Measurements from ENCODE around the gene EML2. TPM values are rescaled to one million over a fixed set of nuclear protein-coding genes. Genes with fewer than 3 reads are reported as not detected.

The EML2 gene, protein sequence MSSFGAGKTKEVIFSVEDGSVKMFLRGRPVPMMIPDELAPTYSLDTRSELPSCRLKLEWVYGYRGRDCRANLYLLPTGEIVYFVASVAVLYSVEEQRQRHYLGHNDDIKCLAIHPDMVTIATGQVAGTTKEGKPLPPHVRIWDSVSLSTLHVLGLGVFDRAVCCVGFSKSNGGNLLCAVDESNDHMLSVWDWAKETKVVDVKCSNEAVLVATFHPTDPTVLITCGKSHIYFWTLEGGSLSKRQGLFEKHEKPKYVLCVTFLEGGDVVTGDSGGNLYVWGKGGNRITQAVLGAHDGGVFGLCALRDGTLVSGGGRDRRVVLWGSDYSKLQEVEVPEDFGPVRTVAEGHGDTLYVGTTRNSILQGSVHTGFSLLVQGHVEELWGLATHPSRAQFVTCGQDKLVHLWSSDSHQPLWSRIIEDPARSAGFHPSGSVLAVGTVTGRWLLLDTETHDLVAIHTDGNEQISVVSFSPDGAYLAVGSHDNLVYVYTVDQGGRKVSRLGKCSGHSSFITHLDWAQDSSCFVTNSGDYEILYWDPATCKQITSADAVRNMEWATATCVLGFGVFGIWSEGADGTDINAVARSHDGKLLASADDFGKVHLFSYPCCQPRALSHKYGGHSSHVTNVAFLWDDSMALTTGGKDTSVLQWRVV
- total RNA-seq = 17.2 and 17.7 TPM in 2 replicates

DNA sequence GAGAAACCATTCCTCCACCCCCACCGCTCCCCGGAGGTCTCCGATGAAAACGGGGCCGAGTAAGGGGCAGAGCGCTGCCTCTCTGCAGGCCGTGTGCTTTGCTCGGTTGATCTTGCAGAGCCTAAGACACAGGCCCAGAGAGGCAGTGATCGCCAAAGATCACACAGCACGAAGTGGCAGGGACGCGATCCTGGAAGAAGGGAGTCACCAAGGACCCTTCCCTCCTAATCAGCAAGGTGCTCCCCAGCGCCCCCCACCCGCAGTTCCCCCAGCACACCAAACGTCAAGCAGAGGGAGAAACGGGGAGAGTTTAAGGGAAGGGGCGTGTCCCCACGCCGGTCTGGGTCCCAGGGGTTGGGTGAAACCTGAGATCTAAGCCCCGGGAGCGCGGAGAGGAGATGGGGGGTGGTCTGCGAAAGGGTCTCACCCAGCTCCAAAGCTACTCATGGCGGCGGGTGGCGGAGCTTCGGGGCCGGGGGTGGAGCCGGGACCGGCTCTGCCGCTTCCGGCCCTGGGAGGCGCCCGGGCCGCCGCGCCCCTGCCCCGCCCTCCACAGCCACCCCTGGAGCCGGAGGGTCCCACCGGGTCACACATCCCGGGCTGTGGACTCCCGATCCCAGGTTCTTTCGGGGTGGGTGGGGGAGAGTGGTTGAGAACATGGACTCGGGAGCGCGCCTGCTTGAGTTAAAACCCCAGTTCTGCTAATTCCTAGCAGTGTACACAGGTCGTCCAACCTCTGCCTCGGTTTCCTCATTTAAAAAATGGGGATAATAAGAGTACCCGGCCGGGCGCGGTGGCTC is at the start of gene EML2:
Gene EML2 (minus strand): TSS at position 468 of the 800 bp plus-strand sequence. CDS start 21 bp downstream, at position 447.

DNA sequence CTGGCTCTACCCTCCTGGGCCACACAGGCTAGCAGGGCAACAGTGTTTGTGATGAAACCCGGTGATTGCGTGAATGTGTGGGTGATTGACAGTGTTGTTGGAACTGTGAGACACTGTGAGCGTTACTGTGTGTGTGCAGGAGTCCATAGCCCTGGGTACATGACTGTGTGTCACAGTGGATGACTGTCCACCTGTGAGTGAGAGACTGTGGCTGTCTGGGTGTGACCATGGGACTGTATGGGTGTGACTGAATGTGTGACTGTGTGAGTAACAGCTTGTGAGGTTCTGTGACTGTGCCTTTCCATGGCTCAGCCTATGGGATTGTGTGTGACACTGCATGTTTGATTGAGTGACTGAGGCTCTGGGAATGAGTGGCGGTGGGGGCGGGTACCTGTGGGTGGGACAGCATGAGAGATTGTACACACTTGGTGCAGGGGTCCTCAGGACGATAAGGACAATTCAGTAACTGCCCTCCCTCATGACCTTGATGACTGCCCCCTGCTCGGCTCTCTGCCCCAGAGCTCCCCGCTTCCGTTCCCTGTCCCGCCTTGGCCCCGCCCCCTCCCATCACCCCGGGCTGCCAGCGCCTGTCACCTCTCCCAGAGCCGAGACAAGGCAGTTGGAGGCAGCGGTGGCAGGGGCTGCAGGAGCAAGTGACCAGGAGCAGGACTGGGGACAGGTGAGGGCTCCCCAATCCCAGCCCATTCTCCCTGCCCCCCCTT is 28.6 kb upstream of the EML2 start, which contains the start of gene GIPR:
Gene GIPR (plus strand): TSS at position 602 of the 722 bp plus-strand sequence. CDS start 1,300 bp downstream, outside the sequence.

DNA sequence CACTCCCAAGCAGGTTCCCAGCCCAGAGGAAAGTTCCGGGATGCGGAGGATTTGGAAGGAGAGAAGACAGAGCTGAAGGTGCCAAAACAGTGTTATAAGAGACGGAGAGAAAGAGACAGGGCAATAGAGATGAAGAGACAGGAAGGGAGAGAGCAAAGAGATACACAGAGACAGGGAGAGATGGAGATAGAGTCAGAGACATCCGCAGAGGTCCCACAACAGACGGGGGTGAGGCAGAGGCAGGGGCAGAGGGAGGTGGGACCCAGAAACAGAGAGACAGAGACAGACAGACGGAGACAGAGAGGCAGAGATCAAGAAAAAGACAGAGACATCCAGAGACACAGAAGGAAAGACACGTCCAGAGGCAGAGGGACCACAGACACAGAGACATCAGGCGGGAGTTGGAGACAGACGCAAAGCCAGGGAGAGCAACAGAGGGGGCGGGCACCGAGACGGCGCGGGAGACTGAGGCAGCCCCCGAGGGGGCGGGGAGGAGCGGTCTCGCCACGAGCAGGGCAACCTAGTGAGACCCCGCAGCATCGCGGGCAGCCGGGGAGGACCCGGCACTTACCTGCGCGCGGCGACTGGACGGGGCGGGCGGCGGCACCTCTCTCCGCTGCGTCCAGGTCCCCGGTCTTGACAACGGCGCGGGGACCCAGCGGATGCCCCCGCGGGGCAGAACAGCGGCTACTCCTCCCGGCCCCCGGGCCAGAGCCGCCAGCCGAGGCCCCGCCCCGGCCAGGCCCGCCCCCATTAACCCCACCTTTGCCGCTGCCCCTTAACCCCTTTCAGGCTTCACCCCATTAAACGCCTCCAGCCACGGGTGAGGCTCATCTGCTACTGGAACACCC is 37.4 kb downstream of the EML2 start, which contains the start of gene GPR4:
Gene GPR4 (minus strand): TSS at position 689 of the 851 bp plus-strand sequence. CDS start 10,346 bp downstream, outside the sequence.

DNA sequence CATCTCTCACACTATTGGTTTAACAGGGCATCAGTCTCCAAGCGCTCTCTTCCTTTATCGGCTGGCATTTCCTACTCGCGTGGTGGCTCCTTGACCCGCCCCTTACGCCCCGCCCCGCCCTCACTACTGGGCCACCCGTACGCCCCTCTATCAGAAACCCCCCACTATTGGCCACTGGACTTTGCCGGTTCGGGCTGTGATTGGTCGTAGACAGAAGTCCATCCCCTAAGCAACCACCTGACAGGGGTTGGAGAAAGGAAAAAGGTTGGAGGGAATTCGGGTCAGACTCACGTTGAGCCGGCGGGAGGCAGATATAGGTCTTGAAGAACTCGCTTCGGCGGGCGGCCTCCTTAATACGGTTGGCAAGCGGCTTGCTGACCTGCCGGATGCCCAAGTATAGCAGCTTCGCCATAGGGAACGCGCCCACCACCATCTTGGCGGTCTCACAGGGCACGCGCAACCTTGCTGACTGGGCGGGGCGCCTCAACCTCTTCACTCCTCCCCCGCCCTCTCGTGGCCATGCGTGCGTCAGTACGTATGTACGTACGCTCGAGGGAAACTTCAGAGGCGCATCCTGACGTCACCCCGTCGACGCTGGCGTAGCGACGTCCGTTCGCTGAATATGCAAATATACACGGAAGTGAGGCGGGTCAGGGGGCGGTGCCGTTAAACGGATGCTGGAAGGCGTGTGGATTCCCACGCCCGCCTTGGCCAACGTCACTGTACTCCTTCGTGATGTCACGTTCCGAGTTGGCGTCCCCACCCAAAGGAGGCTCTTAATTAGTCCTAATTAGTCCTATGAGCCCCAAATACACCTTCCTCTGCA is 54.7 kb downstream of the EML2 start, which contains the start of gene OPA3:
Gene OPA3 (minus strand): TSS at position 471 of the 826 bp plus-strand sequence. CDS start 38 bp downstream, at position 433.

Small RNA genes within 50 kb of the gene (small RNA-seq; reads per million reads assigned to genes)
- not detected for gene MIR642A
- gene RN7SL836P = not detected

Other genes with a start within 250 kb of the EML2 start
- 14.9 and 15.5 TPM in 2 replicates for gene PPP1R13L, start 234.3 kb downstream of the EML2 start, total RNA-seq
- gene POLR1G, start 232.8 kb downstream of the EML2 start, total RNA-seq = 22.0 and 24.5 TPM in 2 replicates
- 72.9 and 79.9 TPM in 2 replicates for gene ERCC1, start 215.5 kb downstream of the EML2 start, total RNA-seq
- 0.27 and 0.65 TPM in 2 replicates for gene FOSB, start 171.4 kb downstream of the EML2 start, total RNA-seq
- 5.5 and 6.9 TPM in 2 replicates for gene RTN2, start 142.3 kb downstream of the EML2 start, total RNA-seq
- 1.5 and 2.1 TPM in 2 replicates for gene PPM1N, start 141.0 kb downstream of the EML2 start, total RNA-seq
- gene VASP, start 131.9 kb downstream of the EML2 start, total RNA-seq = 178 and 185 TPM in 2 replicates
- 10.4 and 14.6 TPM in 2 replicates for gene OPA3, start 54.6 kb downstream of the EML2 start, total RNA-seq
- 10.0 and 15.7 TPM in 2 replicates for gene GPR4, start 37.2 kb downstream of the EML2 start, total RNA-seq
- gene GIPR, start 28.8 kb upstream of the EML2 start, total RNA-seq = not detected in 2 replicates
- 195 and 253 TPM in 2 replicates for gene SNRPD2, start 52.6 kb upstream of the EML2 start, total RNA-seq
- gene QPCTL, start 53.3 kb upstream of the EML2 start, total RNA-seq = 19.4 and 26.7 TPM in 2 replicates
- 9.8 and 12.1 TPM in 2 replicates for gene FBXO46, start 91.5 kb upstream of the EML2 start, total RNA-seq
- gene MEIOSIN, start 94.0 kb upstream of the EML2 start, total RNA-seq = not detected in 2 replicates
- 4.1 and 6.4 TPM in 2 replicates for gene SIX5, start 129.9 kb upstream of the EML2 start, total RNA-seq
- gene DMPK, start 143.1 kb upstream of the EML2 start, total RNA-seq = 13.4 and 13.5 TPM in 2 replicates
- gene DMWD, start 153.4 kb upstream of the EML2 start, total RNA-seq = 39.4 and 47.8 TPM in 2 replicates
- 0.13 and 0.14 TPM in 2 replicates for gene RSPH6A, start 175.9 kb upstream of the EML2 start, total RNA-seq
- 38.3 and 47.0 TPM in 2 replicates for gene SYMPK, start 223.8 kb upstream of the EML2 start, total RNA-seq
- gene FOXA3, start 224.9 kb upstream of the EML2 start, total RNA-seq = not detected in 2 replicates
- gene IRF2BP1, start 246.7 kb upstream of the EML2 start, total RNA-seq = 16.1 and 22.4 TPM in 2 replicates

Data from thoracic aorta endothelial cell (primary cell).